Trophoblast cell (in vitro differentiated cells and primary cell): ENCODE results near the gene ACVRL1.

Source experiments
- DNase-seq, 2 donors: peaks; one replicate each; pipeline ENCODE4 v3.0.0-alpha.2; 2016
- H2AFZ ChIP-seq: 2 replicates; pipeline ENCODE4 v1.6.1; 2013; ENCODE audit warnings: low read length, moderate library complexity, mild to moderate bottlenecking; ENCODE audit not compliant: insufficient read depth, poor library complexity
- H2AK5ac ChIP-seq: 2 replicates; pipeline ENCODE4 v1.6.1; 2013; ENCODE audit warnings: mild to moderate bottlenecking, low read length
- H2BK120ac ChIP-seq: 2 replicates; pipeline ENCODE4 v1.6.1; 2013; ENCODE audit warnings: low read length, mild to moderate bottlenecking, moderate library complexity; ENCODE audit not compliant: insufficient read depth, poor library complexity
- H2BK12ac ChIP-seq: 2 replicates; pipeline ENCODE4 v1.6.1; 2013; ENCODE audit warnings: mild to moderate bottlenecking, low read length, moderate library complexity
- H2BK5ac ChIP-seq: 2 replicates; pipeline ENCODE4 v1.6.1; 2013; ENCODE audit warnings: low read length, low read depth, moderate library complexity, mild to moderate bottlenecking; ENCODE audit not compliant: poor library complexity
- H3K14ac ChIP-seq: 2 replicates; pipeline ENCODE4 v1.6.1; 2013; ENCODE audit warnings: mild to moderate bottlenecking, low read length
- H3K18ac ChIP-seq: 2 replicates; pipeline ENCODE4 v1.6.1; 2013; ENCODE audit warnings: mild to moderate bottlenecking, low read length
- H3K23ac ChIP-seq: 2 replicates; pipeline ENCODE4 v1.6.1; 2013; ENCODE audit warnings: low read length
- H3K27ac ChIP-seq: 2 replicates; pipeline ENCODE4 v1.5.1; 2013; ENCODE audit warnings: low read depth, mild to moderate bottlenecking, inconsistent platforms, low read length, moderate library complexity
- H3K27me3 ChIP-seq: 2 replicates; pipeline ENCODE4 v1.6.1; 2013; ENCODE audit warnings: inconsistent platforms, mild to moderate bottlenecking, low read length, moderate library complexity; ENCODE audit not compliant: insufficient read depth
- H3K36me3 ChIP-seq, 2 experiments: 1 replicate in 1 of 2; 2 replicates in 1 of 2; pipeline ENCODE4 v1.6.1; 2013; ENCODE audit warnings: low read length in 2 of 2, mild to moderate bottlenecking in 2 of 2, moderate library complexity in 1 of 2; ENCODE audit not compliant: insufficient read depth in 2 of 2, control insufficient read depth in 1 of 2
- H3K4ac ChIP-seq: 2 replicates; pipeline ENCODE4 v1.6.1; 2013; ENCODE audit warnings: low read depth, mild to moderate bottlenecking, low read length, moderate library complexity
- H3K4me1 ChIP-seq, 2 experiments: 1 replicate in 1 of 2; 2 replicates in 1 of 2; pipeline ENCODE4 v1.6.1; 2013; ENCODE audit warnings: low read length in 2 of 2, mild to moderate bottlenecking in 2 of 2, moderate library complexity in 1 of 2; ENCODE audit not compliant: insufficient read depth in 2 of 2, control insufficient read depth in 1 of 2
- H3K4me2 ChIP-seq: 2 replicates; pipeline ENCODE4 v1.6.1; 2013; ENCODE audit warnings: inconsistent platforms, mild to moderate bottlenecking, low read length, moderate library complexity
- H3K4me3 ChIP-seq: 2 replicates; pipeline ENCODE4 v1.5.1; 2013; ENCODE audit warnings: mild to moderate bottlenecking, low read depth, low read length, inconsistent platforms
- H3K79me1 ChIP-seq: one replicate; pipeline ENCODE4 v1.6.1; 2013; ENCODE audit warnings: low read length
- H3K79me2 ChIP-seq: 2 replicates; pipeline ENCODE4 v1.6.1; 2013; ENCODE audit warnings: low read length, mild to moderate bottlenecking; ENCODE audit not compliant: control insufficient read depth, insufficient read depth, poor library complexity
- H3K9ac ChIP-seq: 2 replicates; pipeline ENCODE4 v1.6.1; 2013; ENCODE audit warnings: mild to moderate bottlenecking, low read length
- H3K9me3 ChIP-seq: 2 replicates; pipeline ENCODE4 v1.6.1; 2013; ENCODE audit warnings: low read depth, mild to moderate bottlenecking, control low read depth, inconsistent platforms, low read length; ENCODE audit not compliant: insufficient read depth
- H4K12ac ChIP-seq: 2 replicates; pipeline ENCODE4 v1.6.1; 2013; ENCODE audit warnings: low read depth, mild to moderate bottlenecking, low read length, moderate library complexity
- H4K8ac ChIP-seq: 2 replicates; pipeline ENCODE4 v1.6.1; 2013; ENCODE audit warnings: low read depth, mild to moderate bottlenecking, low read length, moderate library complexity
- H4K91ac ChIP-seq: one replicate; pipeline ENCODE4 v1.6.1; 2013; ENCODE audit warnings: low read depth, mild to moderate bottlenecking, low read length, moderate library complexity
- WGBS: extraction: QIAGEN DNeasy Blood & Tissue Kit; methylation state at CpG from one replicate; pipeline ENCODE4 v1.1.7; 2013; ENCODE audit warnings: missing lambda C conversion rate; ENCODE audit not compliant: insufficient read length, insufficient coverage; ENCODE audit errors: extremely low coverage; 5-methylcytosine and 5-hydroxymethylcytosine counted together

The ACVRL1 gene

GRCh38 chr12:51901121-51901817 is 6.0 kb upstream of the ACVRL1 start:
- no peak overlapping the region for H3K23ac ChIP-seq
- no peak overlapping the region for H2AK5ac ChIP-seq
- H3K79me1 ChIP-seq = no peaks in the 10 kb centered on the region
- no peak overlapping the region for H3K9ac ChIP-seq
- no peaks in the 10 kb centered on the region for H3K36me3 ChIP-seq
- H3K4me2 ChIP-seq = no peak overlapping the region
- H3K4me3 ChIP-seq = no peak overlapping the region
- H2BK12ac ChIP-seq = no peak overlapping the region
- no peak overlapping the region for H2BK5ac ChIP-seq
- H3K4me1 ChIP-seq = peaks cover 2 to 3% of the 10 kb centered on the region in 2 experiments
- no CpG with 5 or more reads among the region's 14 CpGs for WGBS
- H4K91ac ChIP-seq = no peak overlapping the region
- H2BK120ac ChIP-seq = no peak overlapping the region
- peaks cover 7% of the 10 kb centered on the region for H3K9me3 ChIP-seq
- H3K14ac ChIP-seq = no peak overlapping the region
- DNase-seq = no peak
- H3K4ac ChIP-seq = no peak overlapping the region
- no peaks in the 10 kb centered on the region for H3K27me3 ChIP-seq
- H3K18ac ChIP-seq = no peak overlapping the region
- H3K79me2 ChIP-seq = no peaks in the 10 kb centered on the region
- no peak overlapping the region for H4K12ac ChIP-seq
- H3K27ac ChIP-seq = no peak overlapping the region
- H2AFZ ChIP-seq = no peak overlapping the region
- H4K8ac ChIP-seq = no peak overlapping the region

- Histone ChIP-seq H3K23ac (no peak overlapping the region), H2BK5ac (no peak overlapping the region), H2AK5ac (no peak overlapping the region), H3K4me1 (peaks cover 2 to 3% of the 10 kb centered on the region in 2 experiments), H3K36me3 (no peaks in the 10 kb centered on the region), H3K4ac (no peak overlapping the region), H3K14ac (no peak overlapping the region), H2BK120ac (no peak overlapping the region), H3K79me1 (no peaks in the 10 kb centered on the region), H4K8ac (no peak overlapping the region), H4K12ac (no peak overlapping the region), H3K9me3 (peaks cover 7% of the 10 kb centered on the region), H3K79me2 (no peaks in the 10 kb centered on the region), H3K18ac (no peak overlapping the region), H3K4me2 (no peak overlapping the region), H3K4me3 (no peak overlapping the region), H2BK12ac (no peak overlapping the region), H3K27ac (no peak overlapping the region), H2AFZ (no peak overlapping the region), H3K27me3 (no peaks in the 10 kb centered on the region), H4K91ac (no peak overlapping the region), H3K9ac (no peak overlapping the region)
- peak; percentile 85 to 89 for DNase-seq
- no CpG with 5 or more reads among the region's 11 CpGs for WGBS
Measured at GRCh38 chr12:51901881-51902280, 5.4 kb upstream of the ACVRL1 start.

- Histone ChIP-seq H3K36me3 (no peaks in the 10 kb centered on the region), H3K27ac (no peak overlapping the region), H2BK12ac (no peak overlapping the region), H2BK5ac (no peak overlapping the region), H3K23ac (no peak overlapping the region), H3K4me1 (peaks cover 0 to 2% of the 10 kb centered on the region in 2 experiments), H4K8ac (no peak overlapping the region), H3K14ac (no peak overlapping the region), H4K12ac (no peak overlapping the region), H3K4me3 (no peak overlapping the region), H3K79me1 (no peaks in the 10 kb centered on the region), H3K4me2 (no peak overlapping the region), H2BK120ac (no peak overlapping the region), H3K27me3 (peaks cover 12% of the 10 kb centered on the region), H3K4ac (no peak overlapping the region), H4K91ac (no peak overlapping the region), H2AFZ (no peak overlapping the region), H2AK5ac (no peak overlapping the region), H3K9ac (no peak overlapping the region), H3K9me3 (peaks cover 5% of the 10 kb centered on the region), H3K18ac (no peak overlapping the region), H3K79me2 (no peaks in the 10 kb centered on the region)
- DNase-seq = no peak
Measured at GRCh38 chr12:51904951-51905470, 2.3 kb upstream of the ACVRL1 start.

GRCh38 chr12:51905471-51906429 is 1.6 kb upstream of the ACVRL1 start:
- H3K36me3 ChIP-seq = no peaks in the 10 kb centered on the region
- no peak overlapping the region for H2AFZ ChIP-seq
- peaks cover 12% of the 10 kb centered on the region for H3K27me3 ChIP-seq
- H3K18ac ChIP-seq = no peak overlapping the region
- no peak overlapping the region for H2BK120ac ChIP-seq
- no peak overlapping the region for H3K4me3 ChIP-seq
- H3K27ac ChIP-seq = no peak overlapping the region
- H4K8ac ChIP-seq = no peak overlapping the region
- no peak overlapping the region for H2BK12ac ChIP-seq
- no peak overlapping the region for H4K91ac ChIP-seq
- DNase-seq = peak; percentile 83 to 85
- H3K4me2 ChIP-seq = no peak overlapping the region
- H3K4ac ChIP-seq = no peak overlapping the region
- no peak overlapping the region for H2BK5ac ChIP-seq
- H3K79me2 ChIP-seq = no peaks in the 10 kb centered on the region
- H3K9me3 ChIP-seq = peaks cover 2% of the 10 kb centered on the region
- no peak overlapping the region for H2AK5ac ChIP-seq
- no peaks in the 10 kb centered on the region for H3K79me1 ChIP-seq
- H4K12ac ChIP-seq = no peak overlapping the region
- H3K14ac ChIP-seq = no peak overlapping the region
- H3K9ac ChIP-seq = no peak overlapping the region
- H3K4me1 ChIP-seq = peaks cover 0 to 2% of the 10 kb centered on the region in 2 experiments
- WGBS = no CpG with 5 or more reads among the region's 18 CpGs
- H3K23ac ChIP-seq = no peak overlapping the region
